T follicular helper cell (primary cell): ENCODE results near the gene IRF3.
"Not testable (repeated sequence)": the region's sequence is repeated elsewhere in the genome, so short reads cannot be mapped to it uniquely, and the experiment has no call there.

Experiments used
- DNase-seq: peaks from one replicate; pipeline ENCODE4 v3.0.0-alpha.2; 2020; ENCODE audit warnings: low read depth

Gene IRF3

GRCh38 chr19:49646586-49646985 lies 19.1 kb downstream of the IRF3 start:
- DNase-seq = no peak

GRCh38 chr19:49645995-49646394 lies 19.7 kb downstream of the IRF3 start:
- DNase-seq = no peak

DNA sequence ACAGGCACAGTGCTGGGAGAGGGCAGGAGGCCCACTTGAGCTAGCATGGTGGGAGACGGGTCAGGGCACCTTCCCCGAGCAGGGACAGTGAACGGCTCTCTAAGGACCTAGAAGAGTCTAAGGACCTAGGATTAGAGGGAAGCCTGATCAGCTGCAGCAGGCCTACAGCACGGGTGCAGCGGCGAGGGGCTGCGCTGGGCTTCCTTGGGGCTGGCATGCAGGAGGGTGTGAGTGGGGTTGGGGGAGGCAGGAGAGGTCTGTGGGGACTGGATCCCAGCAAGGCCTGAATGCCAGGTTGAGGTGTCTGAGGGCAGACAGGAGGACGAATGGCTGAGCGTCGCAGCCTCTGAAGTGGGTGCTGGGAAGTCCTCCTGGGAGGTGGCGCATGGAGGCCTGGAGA lies 20.1 kb downstream of the IRF3 start:
- no peak for DNase-seq

DNA sequence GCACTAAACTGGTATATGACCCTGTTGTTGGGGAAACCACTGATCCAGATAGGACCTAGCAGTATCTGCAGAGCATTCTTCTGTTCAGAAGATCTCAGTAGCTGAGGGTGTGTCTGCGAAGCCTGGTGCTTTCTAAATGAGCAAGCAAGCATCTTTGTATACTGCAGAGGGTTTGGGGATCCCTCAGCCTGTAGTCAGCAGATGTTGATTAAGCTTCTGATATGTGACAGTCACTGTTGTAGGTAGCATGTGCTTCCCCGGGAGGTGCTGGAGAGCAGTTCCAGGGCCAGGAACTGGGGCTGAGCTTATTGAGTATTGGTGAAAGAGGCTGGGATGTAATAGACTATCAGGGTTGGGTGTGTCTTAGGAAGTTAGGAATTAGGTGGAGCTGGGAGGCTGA lies 22.2 kb downstream of the IRF3 start:
- DNase-seq = no peak

DNA sequence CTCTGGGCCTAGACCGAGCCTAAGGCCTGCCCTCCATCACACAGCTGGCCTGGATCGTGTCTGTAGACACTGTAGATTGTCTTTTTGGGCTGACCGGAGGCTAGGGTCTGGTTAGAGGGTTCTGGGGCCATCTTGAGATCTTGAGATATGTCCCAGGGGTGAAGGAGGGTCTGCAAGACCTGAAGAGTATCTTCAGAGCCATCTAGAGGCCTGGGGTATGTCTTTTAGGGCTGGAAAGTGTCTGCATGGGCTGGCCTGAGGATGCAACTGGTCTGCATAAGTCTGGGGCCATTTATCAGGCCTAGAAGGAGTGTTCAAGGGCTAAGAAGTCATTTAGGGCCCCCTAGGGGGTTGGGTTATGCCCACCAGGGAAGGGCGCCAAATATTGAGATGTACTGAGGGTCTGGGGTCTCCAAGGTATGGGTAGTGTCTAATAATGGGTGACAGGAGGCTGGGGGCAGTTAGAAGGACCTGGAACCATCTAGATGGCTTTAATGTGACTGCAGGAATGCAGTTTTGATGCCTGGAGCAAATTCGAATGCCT lies 23.1 kb downstream of the IRF3 start:
- no peak for DNase-seq

- peak; percentile 99 for DNase-seq
Observed at GRCh38 chr19:49641688-49642491, 23.8 kb downstream of the IRF3 start, which contains the start of gene SCAF1. TSS of gene SCAF1 (plus strand) at chr19:49642209. CDS start at chr19:49645027, 2,818 bp downstream.

DNA sequence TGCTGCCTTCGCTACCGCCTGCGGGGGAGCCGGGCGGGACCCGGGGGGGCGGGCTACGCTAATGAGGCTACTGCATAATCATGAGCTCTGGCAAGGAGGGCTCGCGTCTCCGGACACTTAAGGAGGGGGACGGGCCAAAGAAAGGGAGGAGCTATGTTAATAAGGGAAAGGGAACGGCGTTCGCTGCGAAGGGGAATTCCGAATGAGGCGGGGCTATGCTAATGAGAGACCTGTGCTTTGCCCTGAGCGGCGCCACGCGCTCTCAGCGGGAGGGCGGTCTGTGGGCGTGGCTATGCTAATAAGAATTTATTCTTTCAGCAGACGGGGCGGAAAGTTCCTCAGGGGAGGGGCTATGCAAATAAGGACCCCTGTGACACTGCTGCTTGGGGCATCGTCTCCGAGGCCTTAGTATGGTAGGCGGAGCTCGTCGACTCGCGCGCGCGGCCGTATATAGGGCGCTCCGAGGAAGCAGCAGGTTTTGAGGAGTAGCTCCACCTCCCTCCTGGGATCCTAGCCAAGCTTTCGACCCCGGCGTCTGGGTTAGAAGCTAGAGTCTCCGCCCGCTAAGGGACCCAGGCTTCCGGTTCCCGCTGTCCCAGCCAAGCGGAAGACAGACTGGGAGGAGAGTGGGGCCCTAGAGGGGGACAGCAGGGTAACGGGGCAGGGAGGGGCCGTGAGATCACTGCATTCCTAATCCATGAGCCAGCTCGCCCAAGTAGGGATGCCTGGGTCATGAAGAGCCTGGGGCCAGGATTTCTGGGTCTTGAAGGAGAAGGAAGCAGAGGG lies 25.4 kb downstream of the IRF3 start, which contains the start of gene RRAS:
Gene RRAS, minus strand, starts transcription at position 31 of the 786 bp plus-strand sequence. CDS start 45 bp downstream, outside the sequence.
- DNase-seq = peak; percentile 100

DNA sequence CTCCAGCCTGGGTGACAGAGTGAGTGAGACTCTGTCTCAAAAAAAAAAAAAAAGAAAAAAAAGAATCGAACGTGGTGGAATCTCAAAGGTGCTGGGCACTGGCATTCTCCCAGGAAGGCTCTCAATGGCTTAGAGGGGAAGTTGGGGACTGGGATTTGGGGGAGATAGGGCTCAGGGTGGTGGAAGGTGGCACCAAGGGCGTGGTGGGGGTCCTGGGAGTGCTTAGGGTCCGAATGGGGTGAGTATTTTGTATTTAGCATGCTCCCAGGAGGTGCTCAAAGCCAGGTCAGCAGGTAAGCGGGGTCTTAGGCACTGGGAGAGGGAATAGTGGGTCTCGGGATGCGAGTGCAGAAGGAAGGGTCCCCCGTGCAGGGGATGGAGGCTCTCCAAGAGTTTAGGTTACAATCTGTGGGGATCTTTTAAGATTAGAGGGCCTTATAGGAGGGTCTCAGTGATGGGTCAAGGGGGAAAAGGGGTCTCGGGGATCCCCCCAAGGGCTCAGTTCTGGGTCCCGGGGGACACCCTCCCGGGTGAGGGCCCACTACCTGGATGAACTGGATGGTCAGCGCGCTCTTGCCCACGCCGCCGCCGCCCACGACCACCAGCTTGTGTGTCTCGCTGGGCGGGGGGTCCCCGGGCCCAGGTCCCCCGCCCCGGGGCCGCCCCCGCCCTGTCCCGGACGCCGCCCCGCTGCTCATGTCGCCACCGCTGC lies 26.1 kb downstream of the IRF3 start:
- DNase-seq = no peak

DNA sequence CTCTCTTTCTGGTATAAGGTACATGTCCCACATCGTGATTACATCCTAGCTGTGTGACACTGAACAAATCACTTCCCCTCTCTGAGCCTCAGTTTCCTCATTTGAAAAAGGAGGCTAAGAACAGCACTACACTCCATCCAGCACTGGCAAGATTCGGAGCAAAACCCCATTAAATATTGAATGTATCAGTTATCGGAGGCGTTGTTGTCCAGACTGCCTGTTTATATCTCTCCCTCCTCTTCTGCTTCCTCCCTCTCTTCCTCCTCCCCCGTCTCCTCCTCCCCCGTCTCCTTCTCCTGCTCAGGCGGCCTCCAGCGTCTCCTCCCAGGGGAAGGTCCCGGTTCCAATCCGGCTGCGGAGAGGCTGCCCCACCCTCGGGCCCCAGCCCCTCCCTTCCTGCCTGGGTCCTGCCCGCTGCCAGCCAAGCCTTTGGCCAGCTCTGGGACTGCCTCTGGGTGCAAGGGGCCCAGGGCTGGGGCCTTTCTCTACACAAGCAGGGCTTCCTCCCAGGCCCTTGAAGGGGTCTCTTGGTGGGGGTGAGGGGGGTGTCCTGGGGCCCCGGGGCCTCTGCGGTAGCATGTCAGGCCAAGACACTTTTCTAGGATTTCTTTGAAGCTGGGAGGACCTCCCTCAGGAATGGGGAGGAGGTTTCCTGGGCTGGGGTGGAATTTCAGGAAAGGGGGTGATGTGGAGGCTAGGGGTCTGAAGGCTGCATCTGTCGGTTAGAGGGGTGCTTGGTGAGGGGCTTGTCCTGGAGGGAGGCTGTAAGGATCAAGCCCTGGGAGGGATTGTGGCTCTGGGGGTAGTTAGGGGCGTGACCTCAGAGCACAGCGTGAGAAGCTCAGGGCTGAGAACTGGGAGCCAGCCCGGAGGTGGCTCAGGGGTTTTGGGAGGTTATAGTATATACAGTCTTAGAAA lies 27.6 kb downstream of the IRF3 start:
- no peak for DNase-seq

DNA sequence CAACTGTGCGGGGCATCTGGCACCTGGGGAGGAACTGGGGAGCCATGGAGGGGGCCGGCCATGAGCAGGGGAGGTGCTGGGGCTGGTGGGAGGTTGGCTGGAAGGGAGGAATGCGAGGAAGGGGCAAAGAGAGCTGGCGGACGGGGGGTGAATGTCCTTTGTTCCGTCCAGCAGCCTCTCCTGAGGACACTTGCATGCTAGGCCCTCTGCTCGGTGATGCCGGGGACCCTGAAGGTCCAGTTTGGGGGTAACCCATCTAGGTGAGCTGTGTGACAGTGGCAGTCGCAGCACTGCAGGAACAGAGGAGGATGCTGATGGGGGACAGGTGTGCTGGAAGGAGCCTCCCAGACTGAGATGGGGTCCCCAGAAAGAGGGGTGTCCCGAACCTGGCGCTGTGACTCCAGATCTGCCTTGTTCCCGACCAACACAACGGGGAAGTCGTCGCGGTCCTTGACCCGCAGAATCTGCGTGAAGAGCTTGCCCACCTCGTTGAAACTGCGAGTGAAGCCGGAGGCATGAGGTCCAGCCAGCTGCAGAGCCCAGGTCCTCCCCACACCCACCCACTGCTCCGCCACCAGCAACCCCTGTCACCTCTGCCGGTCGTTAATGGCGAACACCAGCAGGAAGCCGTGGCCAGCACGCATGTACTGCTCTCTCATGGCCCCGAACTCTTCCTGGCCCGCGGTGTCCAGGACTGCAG lies 29.3 kb downstream of the IRF3 start:
- no peak for DNase-seq

DNA sequence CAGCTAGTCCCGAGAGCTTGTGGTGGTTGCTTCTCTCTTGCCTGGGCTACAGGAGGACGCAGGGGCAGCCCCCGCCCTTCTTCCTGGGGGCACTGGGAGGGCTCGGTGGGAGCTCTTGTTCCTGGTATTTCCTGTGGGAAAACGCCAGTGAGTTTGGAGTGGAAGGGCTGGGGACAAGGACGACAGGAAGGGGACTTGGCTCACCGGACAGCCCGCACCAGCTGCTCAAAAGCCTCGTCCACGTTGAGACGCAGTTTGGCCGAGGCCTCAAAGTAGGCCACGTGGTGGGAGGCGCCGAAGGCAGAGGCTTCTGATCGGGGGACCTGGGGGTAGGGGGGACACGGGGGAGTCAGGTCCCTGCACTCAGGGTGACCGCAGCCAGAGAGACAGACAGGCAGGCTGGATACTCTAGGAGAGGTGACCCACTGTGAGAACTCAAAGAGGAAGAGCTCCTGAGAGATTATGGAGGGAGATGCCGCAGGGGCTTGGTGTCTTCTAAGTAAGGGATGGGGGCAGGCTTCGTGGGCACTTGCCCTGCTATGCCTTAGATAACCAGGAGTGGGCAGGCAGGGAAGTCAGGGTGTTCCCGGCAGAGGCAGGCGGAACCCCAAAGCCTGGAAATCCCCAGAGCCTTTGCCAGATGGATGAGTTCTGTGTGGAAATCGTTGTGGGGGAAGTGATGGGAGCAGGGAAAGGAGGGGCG lies 30.0 kb downstream of the IRF3 start:
- no peak for DNase-seq

DNA sequence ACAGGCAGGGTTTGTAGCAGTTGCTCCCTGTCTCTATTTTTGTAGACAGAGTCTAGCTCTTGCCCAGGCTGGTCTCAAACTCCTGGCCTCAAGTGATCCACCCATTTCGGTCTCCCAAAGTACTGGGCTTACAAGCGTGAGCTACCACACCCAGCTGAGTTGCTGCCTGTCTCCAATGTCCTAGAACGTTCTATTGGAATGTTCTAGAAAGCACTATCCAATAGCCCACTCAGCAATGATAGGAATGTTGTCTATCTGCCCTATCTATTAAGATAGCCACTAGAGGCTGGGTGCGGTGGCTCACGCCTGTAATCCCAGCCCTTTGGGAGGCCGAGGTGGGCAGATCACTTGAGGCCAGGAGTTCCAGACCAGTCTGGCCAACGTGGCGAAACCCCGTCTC lies 32.4 kb downstream of the IRF3 start:
- not testable (repeated sequence) for DNase-seq

DNA sequence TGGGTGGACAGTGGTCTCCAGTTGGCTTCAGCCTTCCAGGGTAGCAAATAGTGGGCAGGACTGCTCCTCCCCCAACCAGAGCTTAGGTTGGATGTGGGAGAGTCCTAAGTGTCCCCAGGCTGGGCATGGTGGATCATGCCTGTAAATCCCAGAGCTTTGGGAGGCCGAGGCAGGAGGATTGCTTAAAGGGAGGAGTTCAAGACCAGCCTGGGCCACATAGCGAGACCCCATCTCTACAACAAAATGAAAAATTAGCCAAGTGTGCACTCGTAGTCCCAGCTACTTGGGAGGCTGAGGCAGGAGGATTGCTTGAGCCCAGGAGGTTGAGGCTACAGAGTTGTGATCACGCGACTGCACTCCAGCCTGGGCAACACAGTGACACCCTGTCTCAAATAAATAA lies 33.1 kb downstream of the IRF3 start:
- DNase-seq = no peak

DNA sequence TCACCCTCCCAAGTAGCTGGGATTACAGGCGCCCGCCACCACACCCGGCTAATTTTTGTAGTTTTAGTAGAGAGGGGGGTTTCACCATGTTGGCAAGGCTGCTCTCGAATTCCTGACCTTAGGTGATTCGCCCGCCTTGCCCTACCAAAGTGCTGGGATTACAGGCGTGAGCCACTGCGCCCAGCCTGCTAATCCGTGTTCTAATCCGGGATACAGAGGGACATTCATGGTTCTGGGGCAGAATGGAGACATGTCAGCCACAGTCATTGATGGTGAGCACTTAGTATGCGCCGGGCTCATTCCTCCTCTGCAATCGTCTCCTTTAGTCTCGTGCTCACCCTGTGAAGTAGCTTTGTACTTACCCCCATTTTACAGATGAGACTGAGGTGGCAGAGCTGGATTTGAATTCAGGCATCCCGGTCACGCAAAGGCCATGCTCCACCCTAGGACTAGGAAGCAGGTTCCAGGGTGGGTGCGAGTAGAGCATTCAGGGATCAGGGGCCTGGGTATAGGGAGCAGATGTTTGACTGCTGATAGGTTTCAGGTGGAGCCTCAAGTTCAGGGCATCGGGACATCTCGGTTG lies 34.0 kb downstream of the IRF3 start:
- no peak for DNase-seq

DNA sequence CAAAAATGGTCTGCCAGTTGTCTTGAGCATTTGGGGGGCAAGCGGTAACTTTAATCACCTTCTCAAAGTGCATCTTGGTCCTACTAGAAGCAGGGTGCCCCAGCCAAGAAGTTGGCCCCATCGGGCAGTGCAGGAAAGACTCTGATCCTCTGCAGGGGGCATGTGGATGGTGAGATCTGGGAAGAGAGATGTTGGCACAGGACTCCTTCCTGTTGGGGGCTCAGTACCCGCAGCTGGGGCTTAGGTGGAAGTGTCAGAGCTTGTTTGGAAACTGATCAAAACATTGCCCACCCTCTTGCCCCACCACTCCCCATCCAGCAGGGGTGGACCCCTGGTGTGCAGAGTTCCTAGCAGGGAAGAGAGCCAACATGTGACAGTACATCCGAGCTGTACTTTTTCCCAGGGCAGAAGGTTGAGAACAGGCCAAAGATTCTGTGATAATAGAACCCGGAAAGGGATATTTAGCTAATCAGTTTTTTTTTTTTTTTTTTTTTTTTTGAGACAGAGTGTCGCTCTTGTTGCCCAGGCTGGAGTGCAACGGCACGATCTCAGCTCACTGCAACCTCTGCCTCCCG lies 34.6 kb downstream of the IRF3 start:
- no peak for DNase-seq

DNA sequence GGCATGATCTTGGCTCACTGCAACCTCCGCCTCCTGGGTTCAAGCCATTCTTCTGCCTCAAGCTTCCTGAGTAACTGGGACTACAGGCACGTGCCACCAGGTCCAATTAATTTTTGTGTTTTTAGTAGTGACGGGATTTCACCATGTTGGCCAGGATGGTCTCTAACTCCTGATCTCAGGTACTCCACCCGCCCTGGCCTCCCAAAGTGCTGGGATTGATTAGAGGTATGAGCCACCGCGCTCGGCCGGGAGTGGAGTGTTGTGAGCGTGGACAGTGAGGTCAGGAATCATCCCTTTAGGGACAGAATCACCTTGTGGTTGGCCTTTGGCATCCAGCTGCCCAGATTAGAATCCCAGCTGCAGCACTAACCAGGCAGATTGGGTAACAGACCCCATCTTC lies 36.0 kb downstream of the IRF3 start:
- no peak for DNase-seq

DNA sequence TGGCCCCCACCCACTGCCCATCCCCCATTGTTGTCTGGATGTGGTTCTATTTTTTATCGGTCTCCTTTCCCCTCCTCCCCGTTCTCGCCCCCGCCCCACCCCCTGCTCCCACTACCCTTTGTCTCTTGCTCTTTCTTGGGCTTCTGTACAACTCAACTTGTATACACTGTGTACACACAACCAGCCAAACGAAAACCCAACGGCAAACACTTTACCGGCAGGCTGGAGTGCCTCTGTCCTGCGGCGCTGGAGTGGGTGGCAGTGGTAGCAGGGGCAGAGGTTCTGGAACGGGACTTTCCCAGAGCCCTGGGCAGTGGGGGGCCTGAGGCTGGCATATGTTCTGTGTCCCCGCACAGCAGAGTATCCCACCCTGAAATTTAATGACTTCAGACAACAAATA lies 39.4 kb downstream of the IRF3 start:
- no peak for DNase-seq

GRCh38 chr19:49624967-49625910 lies 40.4 kb downstream of the IRF3 start:
- no peak for DNase-seq
